ENCODE results near the gene AKIRIN1. TPM values are rescaled to one million over a fixed set of nuclear protein-coding genes. Genes with fewer than 3 reads are reported as not detected.
"Not testable (repeated sequence)": the region's sequence is repeated elsewhere in the genome, so short reads cannot be mapped to it uniquely, and the experiment has no call there.

Gene AKIRIN1
- total RNA-seq, 1 experiment from 2014 or later, result 268 TPM

- no peak for DNase-seq
- H3K27me3 ChIP-seq (ENCODE audit: control insufficient read depth, insufficient read depth, low read length), result no peaks in the 10 kb centered on the region
- H3K4me3 ChIP-seq (ENCODE audit: insufficient read depth, low read depth, low read length), result no peak overlapping the region
- peaks cover 1% of the 10 kb centered on the region; the same call in 1 of the 2 replicates for H3K36me3 ChIP-seq (replicated peaks; ENCODE audit: control insufficient read depth, insufficient read depth, low read length)
These were observed 55.6 kb downstream of the AKIRIN1 start for GRCh38 chr1:39046613-39047210.

- Histone ChIP-seq H3K4me3 (ENCODE audit: insufficient read depth, low read depth, low read length) (no peak overlapping the region), H3K36me3 (replicated peaks; ENCODE audit: control insufficient read depth, insufficient read depth, low read length) (peaks cover 1% of the 10 kb centered on the region; the same call in 1 of the 2 replicates), H3K27me3 (ENCODE audit: control insufficient read depth, insufficient read depth, low read length) (no peaks in the 10 kb centered on the region)
- no peak for DNase-seq
These were observed 56.5 kb downstream of the AKIRIN1 start for GRCh38 chr1:39047374-39048229.

- no peak for DNase-seq
These were observed 57.8 kb downstream of the AKIRIN1 start for GRCh38 chr1:39048745-39049370.

GRCh38 chr1:39050001-39050400 lies 58.9 kb downstream of the AKIRIN1 start:
- no peak for DNase-seq
- no peaks in the 10 kb centered on the region for H3K27me3 ChIP-seq (ENCODE audit: control insufficient read depth, insufficient read depth, low read length)
- H3K4me3 ChIP-seq (ENCODE audit: insufficient read depth, low read depth, low read length), result no peak overlapping the region
- peaks cover 1% of the 10 kb centered on the region; the same call in 1 of the 2 replicates for H3K36me3 ChIP-seq (replicated peaks; ENCODE audit: control insufficient read depth, insufficient read depth, low read length)

More at GRCh38 chr1:39048745-39049370, 57.8 kb downstream of the AKIRIN1 start:
- Histone ChIP-seq H3K27me3 (ENCODE audit: control insufficient read depth, insufficient read depth, low read length) (no peaks in the 10 kb centered on the region), H3K4me3 (ENCODE audit: insufficient read depth, low read depth, low read length) (no peak overlapping the region), H3K36me3 (replicated peaks; ENCODE audit: control insufficient read depth, insufficient read depth, low read length) (peaks cover 1% of the 10 kb centered on the region; the same call in 1 of the 2 replicates)

GRCh38 chr1:39051193-39051850 lies 60.2 kb downstream of the AKIRIN1 start:
- not testable (repeated sequence) for H3K36me3 ChIP-seq (replicated peaks; ENCODE audit: control insufficient read depth, insufficient read depth, low read length); H3K27me3 ChIP-seq (ENCODE audit: control insufficient read depth, insufficient read depth, low read length); DNase-seq; H3K4me3 ChIP-seq (ENCODE audit: insufficient read depth, low read depth, low read length)

GRCh38 chr1:39051956-39052355 lies 60.9 kb downstream of the AKIRIN1 start:
- DNase-seq, result no peak
- Histone ChIP-seq H3K36me3 (replicated peaks; ENCODE audit: control insufficient read depth, insufficient read depth, low read length) (no peaks in the 10 kb centered on the region; the same call in 1 of the 2 replicates), H3K4me3 (ENCODE audit: insufficient read depth, low read depth, low read length) (no peak overlapping the region), H3K27me3 (ENCODE audit: control insufficient read depth, insufficient read depth, low read length) (no peaks in the 10 kb centered on the region)

GRCh38 chr1:39055213-39055710 lies 64.2 kb downstream of the AKIRIN1 start:
- DNase-seq; H3K27me3 ChIP-seq (ENCODE audit: control insufficient read depth, insufficient read depth, low read length); H3K36me3 ChIP-seq (replicated peaks; ENCODE audit: control insufficient read depth, insufficient read depth, low read length); H3K4me3 ChIP-seq (ENCODE audit: insufficient read depth, low read depth, low read length): not testable (repeated sequence)

Other genes with a start within 250 kb of the AKIRIN1 start
- gene RRAGC, start 131.5 kb upstream of the AKIRIN1 start, total RNA-seq (2014; rRNA removed; shearing (Covaris generic)), result 11.2 and 12.3 TPM in 2 replicates
- gene MYCBP, start 117.9 kb upstream of the AKIRIN1 start, total RNA-seq (2014; rRNA removed; shearing (Covaris generic)), result 43.1 and 55.5 TPM in 2 replicates
- not detected in 2 replicates for gene GJA9, start 109.7 kb upstream of the AKIRIN1 start, total RNA-seq (2014; rRNA removed; shearing (Covaris generic))
- gene RHBDL2, start 49.4 kb upstream of the AKIRIN1 start, total RNA-seq (2014; rRNA removed; shearing (Covaris generic)), result 0.03 and 1.2 TPM in 2 replicates
- 677 and 731 TPM in 2 replicates for gene NDUFS5, start 35.1 kb downstream of the AKIRIN1 start, total RNA-seq (2014; rRNA removed; shearing (Covaris generic))
- 102 and 152 TPM in 2 replicates for gene MACF1, start 213.4 kb downstream of the AKIRIN1 start, total RNA-seq (2014; rRNA removed; shearing (Covaris generic))